Measurements from ENCODE around the gene NUP153. TPM values are rescaled to one million over a fixed set of nuclear protein-coding genes. Genes with fewer than 3 reads are reported as not detected.

Gene NUP153
- total RNA-seq, 1 experiment from 2014 or later, result 99.3 TPM

DNA sequence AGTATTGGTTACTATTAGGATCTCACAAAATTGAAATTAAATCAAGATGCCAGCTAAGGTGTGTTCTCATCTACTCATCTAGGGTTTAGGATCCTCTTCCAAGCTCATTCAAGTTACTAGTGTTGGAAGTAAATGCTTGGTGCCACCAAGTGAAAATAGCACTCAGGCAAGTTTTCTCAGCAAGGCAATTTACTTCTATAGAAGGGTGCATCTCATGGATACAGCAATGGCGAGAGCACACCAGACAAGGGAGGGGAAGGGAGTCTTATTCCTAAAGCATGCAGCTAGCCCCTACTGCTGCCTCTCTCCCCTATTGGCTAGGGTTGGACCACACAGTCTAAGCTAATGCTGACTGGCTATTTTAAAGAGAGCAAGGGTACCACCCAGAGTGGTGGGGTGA is 129.7 kb downstream of the NUP153 start:
- H3K9me3 ChIP-seq (ENCODE audit: control insufficient read depth, low read depth, low read length), result no peaks in the 10 kb centered on the region
- H4K8ac ChIP-seq (replicated peaks; ENCODE audit: insufficient read length, low read depth, low read length), result no peak overlapping the region
- H3K79me2 ChIP-seq (ENCODE audit: insufficient read depth, low read length), result no peaks in the 10 kb centered on the region
- no peak overlapping the region for H2AK5ac ChIP-seq (ENCODE audit: insufficient read length, low read length)
- DNase-seq, result no peak
- H2AFZ ChIP-seq (ENCODE audit: low read length), result no peak overlapping the region
- H3K4ac ChIP-seq (ENCODE audit: low read depth, low read length), result no peak overlapping the region
- no peak overlapping the region for H2BK15ac ChIP-seq (ENCODE audit: low read depth, low read length)
- no peak overlapping the region for H3K27ac ChIP-seq (ENCODE audit: insufficient read length, low read depth, low read length)
- H3K56ac ChIP-seq (ENCODE audit: insufficient read length, low read depth, low read length), result no peak overlapping the region
- no peaks in the 10 kb centered on the region for H3K27me3 ChIP-seq (ENCODE audit: insufficient read depth, low read length)
- no peak overlapping the region for H2BK12ac ChIP-seq (ENCODE audit: insufficient read length, low read depth, low read length)
- H2BK120ac ChIP-seq (ENCODE audit: low read depth, low read length, poor library complexity, severe bottlenecking), result no peak overlapping the region
- H3K9me3 Mint-ChIP-seq, result peaks cover 30 to 41% of the 10 kb centered on the region in 2 experiments
- TF ChIP-seq, protein P1, sequence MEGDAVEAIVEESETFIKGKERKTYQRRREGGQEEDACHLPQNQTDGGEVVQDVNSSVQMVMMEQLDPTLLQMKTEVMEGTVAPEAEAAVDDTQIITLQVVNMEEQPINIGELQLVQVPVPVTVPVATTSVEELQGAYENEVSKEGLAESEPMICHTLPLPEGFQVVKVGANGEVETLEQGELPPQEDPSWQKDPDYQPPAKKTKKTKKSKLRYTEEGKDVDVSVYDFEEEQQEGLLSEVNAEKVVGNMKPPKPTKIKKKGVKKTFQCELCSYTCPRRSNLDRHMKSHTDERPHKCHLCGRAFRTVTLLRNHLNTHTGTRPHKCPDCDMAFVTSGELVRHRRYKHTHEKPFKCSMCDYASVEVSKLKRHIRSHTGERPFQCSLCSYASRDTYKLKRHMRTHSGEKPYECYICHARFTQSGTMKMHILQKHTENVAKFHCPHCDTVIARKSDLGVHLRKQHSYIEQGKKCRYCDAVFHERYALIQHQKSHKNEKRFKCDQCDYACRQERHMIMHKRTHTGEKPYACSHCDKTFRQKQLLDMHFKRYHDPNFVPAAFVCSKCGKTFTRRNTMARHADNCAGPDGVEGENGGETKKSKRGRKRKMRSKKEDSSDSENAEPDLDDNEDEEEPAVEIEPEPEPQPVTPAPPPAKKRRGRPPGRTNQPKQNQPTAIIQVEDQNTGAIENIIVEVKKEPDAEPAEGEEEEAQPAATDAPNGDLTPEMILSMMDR (conservative IDR thresholded peaks at IDR 0.05), result no peak
- no peak overlapping the region for H3T11ph ChIP-seq (ENCODE audit: low read length)
- WGBS (ENCODE audit: extremely low coverage, insufficient read length, low lambda C conversion rate), result no CpG with 5 or more reads among the region's 1 CpG
- no peaks in the 10 kb centered on the region for H3K79me1 ChIP-seq (ENCODE audit: insufficient read depth, low read depth, low read length, poor library complexity, severe bottlenecking)
- H3K9ac ChIP-seq (ENCODE audit: extremely low read depth, insufficient read length, low read length), result no peak overlapping the region
- no peak overlapping the region for H2BK20ac ChIP-seq (ENCODE audit: low read depth, low read length, poor library complexity, severe bottlenecking)
- no peak overlapping the region for H3K4me2 ChIP-seq (ENCODE audit: insufficient read depth, insufficient read length, low read length)
- no peak overlapping the region for H2BK5ac ChIP-seq (ENCODE audit: insufficient read length, low read length)
- H3K4me1 Mint-ChIP-seq, result no peaks in the 10 kb centered on the region
- H3K14ac ChIP-seq (ENCODE audit: insufficient read depth, low read length), result no peak overlapping the region
- no peak overlapping the region for H3K23ac ChIP-seq (ENCODE audit: insufficient read length, low read depth, low read length)
- H4K20me1 ChIP-seq (ENCODE audit: control insufficient read depth, insufficient read depth, insufficient read length), result no peaks in the 10 kb centered on the region
- H3K36me3 Mint-ChIP-seq (ENCODE audit: insufficient read depth in 1 of 3, low read depth in 3 of 3), result peaks cover 10 to 12% (median 12%) of the 10 kb centered on the region in 3 experiments
- H3K23me2 ChIP-seq (ENCODE audit: insufficient read length, low read depth, low read length, poor library complexity, severe bottlenecking), result peaks cover 3% of the 10 kb centered on the region
- H4K91ac ChIP-seq (ENCODE audit: insufficient read length, low read depth, low read length), result no peak overlapping the region
- H3K18ac ChIP-seq (ENCODE audit: insufficient read length, low read depth, low read length), result no peak overlapping the region
- peaks cover 9% of the 10 kb centered on the region for H3K27me3 Mint-ChIP-seq (ENCODE audit: low read depth)
- no peak overlapping the region for H4K5ac ChIP-seq (ENCODE audit: insufficient read length, low read depth, low read length)
- H3K27ac Mint-ChIP-seq, result no peak overlapping the region
- no peak overlapping the region for H3K4me3 Mint-ChIP-seq
- no peaks in the 10 kb centered on the region for H3K4me1 ChIP-seq (ENCODE audit: insufficient read depth, low read length)

Data from H9 (cell line).